ENCODE measurements around the gene PCOLCE2. TPM values are rescaled to one million over a fixed set of nuclear protein-coding genes. Genes with fewer than 3 reads are reported as not detected.
A peak's percentile ranks its signal among the peaks of the same experiment; 100 is the strongest.
"Not testable (repeated sequence)": the region's sequence is repeated elsewhere in the genome, so short reads cannot be mapped to it uniquely, and the experiment has no call there.

PCOLCE2 gene
- total and polyA plus RNA-seq, 3 donors from 2014 or later: 10.7 to 15.4 (median 14.4) TPM

- Histone ChIP-seq H3K4me3 (no peak overlapping the region), H3K27me3 (no peaks in the 10 kb centered on the region), H3K36me3 (ENCODE audit: low read depth, missing control alignments) (no peaks in the 10 kb centered on the region), H3K4me1 (no peaks in the 10 kb centered on the region), H3K27ac (no peak overlapping the region), H3K9me3 (no peaks in the 10 kb centered on the region)
- intact Hi-C loops (cut with DNase I; ENCODE audit: low total_unique reads): no loop called here
- 92 to 99% methylated on average over 2 of the region's 2 CpGs for WGBS, 2 donors
- no peak for TF ChIP-seq CTCF (IDR thresholded peaks at IDR 0.05)
- TF ChIP-seq POLR2A (IDR thresholded peaks at IDR 0.05): no peak
- no peak for DNase-seq
Measured at GRCh38 chr3:142875583-142876207, 13.2 kb downstream of the PCOLCE2 start.

GRCh38 chr3:142875099-142875498, 13.8 kb downstream of the PCOLCE2 start:
- Histone ChIP-seq H3K9me3 (no peaks in the 10 kb centered on the region), H3K4me3 (no peak overlapping the region), H3K27me3 (no peaks in the 10 kb centered on the region), H3K4me1 (no peaks in the 10 kb centered on the region), H3K36me3 (ENCODE audit: low read depth, missing control alignments) (no peaks in the 10 kb centered on the region), H3K27ac (no peak overlapping the region)
- 91 to 92% methylated on average over 5 of the region's 5 CpGs for WGBS, 2 donors
- intact Hi-C loops (cut with DNase I; ENCODE audit: low total_unique reads): no loop called here
- no peak for TF ChIP-seq POLR2A (IDR thresholded peaks at IDR 0.05)
- TF ChIP-seq CTCF (IDR thresholded peaks at IDR 0.05): no peak
- no peak for DNase-seq

- H3K27me3 ChIP-seq; intact Hi-C loops (cut with DNase I; ENCODE audit: low total_unique reads): not testable (repeated sequence)
Measured at GRCh38 chr3:142868382-142868781, 20.5 kb downstream of the PCOLCE2 start.

GRCh38 chr3:142866841-142867631, 21.8 kb downstream of the PCOLCE2 start:
- no peak overlapping the region for H3K27ac ChIP-seq
- no peak overlapping the region for H3K4me3 ChIP-seq
- TF ChIP-seq CTCF (IDR thresholded peaks at IDR 0.05) (no peak), POLR2A (IDR thresholded peaks at IDR 0.05) (no peak)
- 70 to 83% methylated on average over 9 of the region's 9 CpGs for WGBS, 2 donors
- peak; percentile 21 for DNase-seq
- H3K36me3 ChIP-seq (ENCODE audit: low read depth, missing control alignments): no peaks in the 10 kb centered on the region
- H3K9me3 ChIP-seq: no peaks in the 10 kb centered on the region
- H3K27me3 ChIP-seq: no peaks in the 10 kb centered on the region
- intact Hi-C loops (cut with DNase I; ENCODE audit: low total_unique reads): no loop called here
- H3K4me1 ChIP-seq: peaks cover 3% of the 10 kb centered on the region

More at GRCh38 chr3:142868382-142868781, 20.5 kb downstream of the PCOLCE2 start:
- not testable (repeated sequence) for H3K4me1 ChIP-seq; H3K4me3 ChIP-seq; DNase-seq; H3K9me3 ChIP-seq; H3K27ac ChIP-seq; H3K36me3 ChIP-seq (ENCODE audit: low read depth, missing control alignments)
- 94 to 99% methylated on average over 8 of the region's 8 CpGs for WGBS, 2 donors

GRCh38 chr3:142863930-142864920, 24.7 kb downstream of the PCOLCE2 start:
- H3K27ac ChIP-seq: no peak overlapping the region
- no peak for TF ChIP-seq POLR2A (IDR thresholded peaks at IDR 0.05)
- no peak for TF ChIP-seq CTCF (IDR thresholded peaks at IDR 0.05)
- H3K4me1 ChIP-seq: peaks cover 3% of the 10 kb centered on the region
- H3K9me3 ChIP-seq: no peaks in the 10 kb centered on the region
- no peak for DNase-seq
- no peak overlapping the region for H3K4me3 ChIP-seq
- intact Hi-C loops (cut with DNase I; ENCODE audit: low total_unique reads): no loop called here
- WGBS, 2 donors: 86 to 90% methylated on average over 8 of the region's 8 CpGs
- no peaks in the 10 kb centered on the region for H3K36me3 ChIP-seq (ENCODE audit: low read depth, missing control alignments)
- no peaks in the 10 kb centered on the region for H3K27me3 ChIP-seq

All from testis (tissue), 3 donors.